Mesenchymal stem cell (in vitro differentiated cells and primary cell): ENCODE results near the gene CLIC4.

Experiments
- DNase-seq: peaks from one replicate; pipeline ENCODE4 v3.0.0-alpha.2; 2013
- H2AFZ ChIP-seq: one replicate; pipeline ENCODE4 v1.6.1; 2013; ENCODE audit warnings: low read depth, mild to moderate bottlenecking, control low read depth, inconsistent platforms, low read length, moderate library complexity
- H2AK5ac ChIP-seq: 2 replicates; pipeline ENCODE4 v1.6.1; 2013; ENCODE audit warnings: low read length, moderate library complexity, mild to moderate bottlenecking, inconsistent platforms; ENCODE audit not compliant: severe bottlenecking
- H2BK120ac ChIP-seq: one replicate; pipeline ENCODE4 v1.6.1; 2013; ENCODE audit warnings: low read depth, mild to moderate bottlenecking, inconsistent platforms, low read length, moderate library complexity
- H2BK12ac ChIP-seq, 2 experiments: one replicate each; pipeline ENCODE4 v1.6.1; 2013; ENCODE audit warnings: inconsistent platforms in 2 of 2, low read length in 2 of 2, mild to moderate bottlenecking in 2 of 2, moderate library complexity in 2 of 2, control low read depth in 1 of 2
- H2BK15ac ChIP-seq: one replicate; pipeline ENCODE4 v1.6.1; 2013; ENCODE audit warnings: mild to moderate bottlenecking, low read depth, inconsistent platforms; ENCODE audit not compliant: poor library complexity, severe bottlenecking
- H2BK5ac ChIP-seq: 2 replicates; pipeline ENCODE4 v1.6.1; 2013; ENCODE audit warnings: low read depth, mild to moderate bottlenecking, low read length, control low read depth, inconsistent platforms; ENCODE audit not compliant: poor library complexity, severe bottlenecking
- H3K14ac ChIP-seq, 2 experiments: one replicate each; pipeline ENCODE4 v1.6.1; 2013; ENCODE audit warnings: inconsistent platforms in 2 of 2, low read length in 2 of 2, control low read depth in 1 of 2, mild to moderate bottlenecking in 1 of 2, moderate library complexity in 1 of 2
- H3K18ac ChIP-seq, 2 experiments: one replicate each; pipeline ENCODE4 v1.6.1; 2013; ENCODE audit warnings: inconsistent platforms in 2 of 2, low read length in 2 of 2, control low read depth in 1 of 2, low read depth in 1 of 2, mild to moderate bottlenecking in 1 of 2
- H3K23ac ChIP-seq, 2 experiments: one replicate each; pipeline ENCODE4 v1.6.1; 2013; ENCODE audit warnings: inconsistent platforms in 2 of 2, low read length in 2 of 2, mild to moderate bottlenecking in 2 of 2, moderate library complexity in 2 of 2, control low read depth in 1 of 2
- H3K27ac ChIP-seq: 2 replicates; pipeline ENCODE4 v1.5.1; 2013; ENCODE audit warnings: mild to moderate bottlenecking, moderate library complexity, low read length, control low read depth, inconsistent platforms; ENCODE audit not compliant: poor library complexity, severe bottlenecking
- H3K27me3 ChIP-seq, 2 experiments: 2 replicates each; pipeline versions ENCODE4 v1.6.1 to v1.7.0; 2013; ENCODE audit warnings: low read length in 2 of 2, mild to moderate bottlenecking in 2 of 2, moderate library complexity in 2 of 2, control low read depth in 1 of 2, inconsistent platforms in 1 of 2; ENCODE audit not compliant: control insufficient read depth in 1 of 2, insufficient read depth in 1 of 2
- H3K36me3 ChIP-seq, 2 experiments: 2 replicates each; pipeline versions ENCODE4 v1.6.1 to v1.7.0; 2013; ENCODE audit warnings: low read length in 2 of 2, control low read depth in 1 of 2, inconsistent platforms in 1 of 2, low read depth in 1 of 2, mild to moderate bottlenecking in 1 of 2; ENCODE audit not compliant: insufficient read depth in 2 of 2, control insufficient read depth in 1 of 2
- H3K4ac ChIP-seq, 2 experiments: one replicate each; pipeline ENCODE4 v1.6.1; 2013; ENCODE audit warnings: inconsistent platforms in 2 of 2, low read length in 2 of 2, mild to moderate bottlenecking in 2 of 2, moderate library complexity in 2 of 2, control low read depth in 1 of 2, low read depth in 1 of 2
- H3K4me1 ChIP-seq: 2 replicates; pipeline ENCODE4 v1.6.1; 2013; ENCODE audit warnings: low read depth, low read length, control low read depth; ENCODE audit not compliant: control insufficient read depth, insufficient read depth
- H3K4me2 ChIP-seq: 2 replicates; pipeline ENCODE4 v1.6.1; 2013; ENCODE audit warnings: low read length, mild to moderate bottlenecking, inconsistent platforms; ENCODE audit not compliant: poor library complexity, severe bottlenecking
- H3K4me3 ChIP-seq, 2 experiments: 2 replicates each; pipeline versions ENCODE4 v1.5.1 to v1.7.0; 2013; ENCODE audit warnings: low read length in 2 of 2, mild to moderate bottlenecking in 2 of 2, control low read depth in 1 of 2, low read depth in 1 of 2; ENCODE audit not compliant: insufficient read depth in 1 of 2
- H3K79me1 ChIP-seq: replicated peaks from 2 replicates; pipeline ENCODE4 v1.6.1; 2013; ENCODE audit warnings: mild to moderate bottlenecking, control low read depth, low read length, inconsistent platforms; ENCODE audit not compliant: poor library complexity, severe bottlenecking
- H3K9ac ChIP-seq: 2 replicates; pipeline ENCODE4 v1.7.0; 2013; ENCODE audit warnings: mild to moderate bottlenecking, low read length, moderate library complexity
- H3K9me3 ChIP-seq: 2 replicates; pipeline ENCODE4 v1.7.0; 2013; ENCODE audit warnings: mild to moderate bottlenecking, low read length; ENCODE audit not compliant: control insufficient read depth
- H4K8ac ChIP-seq: one replicate; pipeline ENCODE4 v1.6.1; 2013; ENCODE audit warnings: inconsistent platforms, mild to moderate bottlenecking, low read length, moderate library complexity
- H4K91ac ChIP-seq: one replicate; pipeline ENCODE4 v1.6.1; 2013; ENCODE audit warnings: mild to moderate bottlenecking, low read length, inconsistent platforms
- WGBS: methylation state at CpG from one replicate; pipeline ENCODE4 v1.1.7; 2013; ENCODE audit warnings: mixed read lengths; 5-methylcytosine and 5-hydroxymethylcytosine counted together

Gene CLIC4

GRCh38 chr1:24773618-24774017, 28.4 kb downstream of the CLIC4 start:
- Histone ChIP-seq H3K14ac (no peak overlapping the region), H3K18ac (no peak overlapping the region), H3K27ac (no peak overlapping the region), H2AK5ac (no peak overlapping the region), H3K27me3 (no peaks in the 10 kb centered on the region), H4K91ac (no peak overlapping the region), H2BK15ac (no peak overlapping the region), H4K8ac (no peak overlapping the region), H3K4ac (no peak overlapping the region), H2BK5ac (no peak overlapping the region), H3K4me2 (no peak overlapping the region), H2BK12ac (no peak overlapping the region), H3K36me3 (peaks cover 5% of the 10 kb centered on the region in 2 experiments), H3K79me1 (no peaks in the 10 kb centered on the region), H3K23ac (no peak overlapping the region), H3K9me3 (no peaks in the 10 kb centered on the region), H3K4me1 (peaks cover 6% of the 10 kb centered on the region), H3K9ac (no peak overlapping the region), H2BK120ac (no peak overlapping the region), H2AFZ (no peak overlapping the region), H3K4me3 (no peak overlapping the region)
- DNase-seq, result no peak

- Histone ChIP-seq H2BK12ac (no peak overlapping the region), H4K8ac (no peak overlapping the region), H3K4me2 (no peak overlapping the region), H3K9me3 (no peaks in the 10 kb centered on the region), H3K18ac (no peak overlapping the region), H3K27ac (no peak overlapping the region), H3K4ac (no peak overlapping the region), H3K27me3 (no peaks in the 10 kb centered on the region), H2AFZ (no peak overlapping the region), H2BK15ac (no peak overlapping the region), H2BK5ac (no peak overlapping the region), H3K4me1 (peaks cover 6% of the 10 kb centered on the region), H3K9ac (peak overlapping the region; percentile 20), H3K23ac (no peak overlapping the region), H3K79me1 (no peaks in the 10 kb centered on the region), H3K36me3 (peaks cover 5% of the 10 kb centered on the region in 2 experiments), H2BK120ac (no peak overlapping the region), H3K14ac (no peak overlapping the region), H2AK5ac (no peak overlapping the region), H4K91ac (no peak overlapping the region), H3K4me3 (no peak overlapping the region)
- no peak for DNase-seq
- WGBS, result no CpG with 5 or more reads among the region's 3 CpGs
Observed at GRCh38 chr1:24775348-24775747, 30.1 kb downstream of the CLIC4 start.

GRCh38 chr1:24775916-24776315, 30.7 kb downstream of the CLIC4 start:
- no peak overlapping the region for H4K8ac ChIP-seq
- WGBS, result 77% methylated on average over 3 of the region's 3 CpGs
- no peak overlapping the region for H3K27ac ChIP-seq
- H3K27me3 ChIP-seq, result no peaks in the 10 kb centered on the region
- no peak overlapping the region for H2BK12ac ChIP-seq
- no peak overlapping the region for H4K91ac ChIP-seq
- H2BK120ac ChIP-seq, result no peak overlapping the region
- no peak overlapping the region for H2BK5ac ChIP-seq
- H3K9me3 ChIP-seq, result no peaks in the 10 kb centered on the region
- H3K36me3 ChIP-seq, result peaks cover 5% of the 10 kb centered on the region in 2 experiments
- peak overlapping the region; percentile 48 for H2AK5ac ChIP-seq
- no peak overlapping the region for H3K4ac ChIP-seq
- no peak overlapping the region for H3K4me3 ChIP-seq
- H3K14ac ChIP-seq, result no peak overlapping the region
- no peak overlapping the region for H3K18ac ChIP-seq
- no peak overlapping the region for H3K23ac ChIP-seq
- H2BK15ac ChIP-seq, result no peak overlapping the region
- no peak overlapping the region for H2AFZ ChIP-seq
- H3K4me1 ChIP-seq, result peaks cover 6% of the 10 kb centered on the region
- H3K4me2 ChIP-seq, result no peak overlapping the region
- H3K9ac ChIP-seq, result peak overlapping the region; percentile 20
- H3K79me1 ChIP-seq, result no peaks in the 10 kb centered on the region
- no peak for DNase-seq

- H3K4ac ChIP-seq, result no peak overlapping the region
- no peak overlapping the region for H2AK5ac ChIP-seq
- no peaks in the 10 kb centered on the region for H3K79me1 ChIP-seq
- no peak overlapping the region for H3K4me3 ChIP-seq
- H2AFZ ChIP-seq, result no peak overlapping the region
- H3K14ac ChIP-seq, result no peak overlapping the region
- H3K36me3 ChIP-seq, result peaks cover 5 to 7% of the 10 kb centered on the region in 2 experiments
- no peak overlapping the region for H3K23ac ChIP-seq
- no peak overlapping the region for H2BK5ac ChIP-seq
- H2BK120ac ChIP-seq, result no peak overlapping the region
- H3K27ac ChIP-seq, result no peak overlapping the region
- no peak overlapping the region for H4K91ac ChIP-seq
- H3K9ac ChIP-seq, result no peak overlapping the region
- no peaks in the 10 kb centered on the region for H3K9me3 ChIP-seq
- DNase-seq, result no peak
- no peak overlapping the region for H2BK15ac ChIP-seq
- 97% methylated on average over 8 of the region's 8 CpGs for WGBS
- H3K4me1 ChIP-seq, result peaks cover 6% of the 10 kb centered on the region
- H2BK12ac ChIP-seq, result no peak overlapping the region
- no peaks in the 10 kb centered on the region for H3K27me3 ChIP-seq
- no peak overlapping the region for H4K8ac ChIP-seq
- no peak overlapping the region for H3K18ac ChIP-seq
- H3K4me2 ChIP-seq, result no peak overlapping the region
Observed at GRCh38 chr1:24776821-24777220, 31.6 kb downstream of the CLIC4 start.
